GM18520 (cell line): ENCODE data around the gene PNP.
"Not testable (repeated sequence)": the region's sequence is repeated elsewhere in the genome, so short reads cannot be mapped to it uniquely, and the experiment has no call there.

Experiments used
- ATAC-seq: cut with Tn5 transposase; IDR thresholded peaks from one replicate; pipeline ENCODE4 v1.9.1; 2021; ENCODE audit not compliant: unreplicated experiment

Gene PNP

GRCh38 chr14:20489093-20489994 lies 20.1 kb downstream of the PNP start:
- ATAC-seq, result no peak

- no peak for ATAC-seq
Observed at GRCh38 chr14:20490563-20490962, 21.4 kb downstream of the PNP start.

- no peak for ATAC-seq
Observed at GRCh38 chr14:20492486-20492885, 23.3 kb downstream of the PNP start.

GRCh38 chr14:20493634-20494033 lies 24.4 kb downstream of the PNP start:
- no peak for ATAC-seq

- ATAC-seq, result no peak
Observed at GRCh38 chr14:20494935-20495766, 25.9 kb downstream of the PNP start.

- no peak for ATAC-seq
Observed at GRCh38 chr14:20498622-20499021, 29.4 kb downstream of the PNP start.

GRCh38 chr14:20499108-20499507 lies 29.9 kb downstream of the PNP start:
- ATAC-seq, result no peak

- ATAC-seq, result no peak
Observed at GRCh38 chr14:20499881-20500280, 30.7 kb downstream of the PNP start.

- ATAC-seq, result no peak
Observed at GRCh38 chr14:20501346-20501745, 32.1 kb downstream of the PNP start.

- ATAC-seq, result no peak
Observed at GRCh38 chr14:20503898-20504297, 34.7 kb downstream of the PNP start.

- not testable (repeated sequence) for ATAC-seq
Observed at GRCh38 chr14:20506276-20506675, 37.1 kb downstream of the PNP start.

- not testable (repeated sequence) for ATAC-seq
Observed at GRCh38 chr14:20506752-20507151, 37.5 kb downstream of the PNP start.

GRCh38 chr14:20507537-20507936 lies 38.3 kb downstream of the PNP start:
- ATAC-seq, result not testable (repeated sequence)

GRCh38 chr14:20508367-20508766 lies 39.2 kb downstream of the PNP start:
- no peak for ATAC-seq

GRCh38 chr14:20512177-20512905 lies 43.1 kb downstream of the PNP start:
- no peak for ATAC-seq

GRCh38 chr14:20515846-20516245 lies 46.6 kb downstream of the PNP start:
- ATAC-seq, result no peak

GRCh38 chr14:20516921-20517320 lies 47.7 kb downstream of the PNP start:
- no peak for ATAC-seq

- no peak for ATAC-seq
Observed at GRCh38 chr14:20522332-20522731, 53.1 kb downstream of the PNP start.

GRCh38 chr14:20524027-20524426 lies 54.8 kb downstream of the PNP start:
- no peak for ATAC-seq
